ENCODE measurements around the gene GPX4.

The GPX4 gene

GRCh38 chr19:1082928-1083816 is 20.6 kb upstream of the GPX4 start:
- H3K9me3 ChIP-seq, result no peaks in the 10 kb centered on the region
- no peak for DNase-seq
- peaks cover 4% of the 10 kb centered on the region; the same call in 1 of the 2 replicates for H3K4me1 ChIP-seq
- H3K4me3 ChIP-seq (ENCODE audit: low read depth, low read length), result peak overlapping the region; percentile 27; the same call in 1 of the 2 replicates
- TF ChIP-seq CTCF (IDR thresholded peaks at IDR 0.05; ENCODE audit: low read depth, low read length), result no peak
- H3K36me3 ChIP-seq, result peaks cover under 1% of the 10 kb centered on the region
- H3K27me3 ChIP-seq, result peaks cover 17% of the 10 kb centered on the region

- peaks cover 17% of the 10 kb centered on the region for H3K27me3 ChIP-seq
- TF ChIP-seq CTCF (IDR thresholded peaks at IDR 0.05; ENCODE audit: low read depth, low read length), result no peak
- peak; percentile 8 for DNase-seq
Measured at GRCh38 chr19:1084024-1084868, 19.5 kb upstream of the GPX4 start.

DNA sequence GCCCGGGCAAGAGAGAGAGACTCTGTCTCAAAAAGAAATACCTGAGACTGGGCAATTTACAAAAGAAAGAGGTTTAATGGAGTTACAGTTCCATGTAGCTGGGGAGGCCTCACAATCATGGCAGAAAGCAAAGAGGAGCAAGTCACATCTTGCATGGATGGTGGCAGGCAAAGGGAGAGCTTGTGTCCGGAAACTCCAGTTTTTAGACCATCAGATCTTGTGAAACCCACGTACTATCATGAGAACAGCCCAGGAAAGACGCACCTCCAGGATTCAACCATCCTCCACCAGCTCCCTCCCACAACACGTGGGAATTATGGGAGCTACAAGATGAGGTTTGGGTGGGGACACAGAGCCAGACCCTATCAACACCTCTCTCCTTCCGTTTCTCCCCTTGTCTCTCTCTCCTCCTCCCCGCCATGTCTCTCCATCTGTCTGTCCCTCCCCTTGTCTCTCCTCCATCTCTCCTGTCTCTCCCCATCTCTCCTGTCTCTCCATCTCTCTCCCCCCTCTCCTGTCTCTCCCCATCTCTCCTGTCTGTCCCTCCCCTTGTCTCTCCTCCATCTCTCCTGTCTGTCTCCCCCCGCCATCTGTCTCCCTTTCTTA is 18.6 kb upstream of the GPX4 start:
- no peak for DNase-seq
- no peak for TF ChIP-seq CTCF (IDR thresholded peaks at IDR 0.05; ENCODE audit: low read depth, low read length)
- no peak overlapping the region for H3K4me3 ChIP-seq (ENCODE audit: low read depth, low read length)
- H3K4me1 ChIP-seq, result peaks cover 4% of the 10 kb centered on the region; the same call in 1 of the 2 replicates
- H3K27me3 ChIP-seq, result peaks cover 17% of the 10 kb centered on the region
- no peaks in the 10 kb centered on the region for H3K9me3 ChIP-seq
- H3K36me3 ChIP-seq, result peaks cover 16% of the 10 kb centered on the region

More at GRCh38 chr19:1084024-1084868, 19.5 kb upstream of the GPX4 start:
- peaks cover 11% of the 10 kb centered on the region for H3K36me3 ChIP-seq
- H3K4me3 ChIP-seq (ENCODE audit: low read depth, low read length), result no peak overlapping the region
- no peaks in the 10 kb centered on the region for H3K9me3 ChIP-seq
- H3K4me1 ChIP-seq, result peaks cover 4% of the 10 kb centered on the region; the same call in 1 of the 2 replicates

DNA sequence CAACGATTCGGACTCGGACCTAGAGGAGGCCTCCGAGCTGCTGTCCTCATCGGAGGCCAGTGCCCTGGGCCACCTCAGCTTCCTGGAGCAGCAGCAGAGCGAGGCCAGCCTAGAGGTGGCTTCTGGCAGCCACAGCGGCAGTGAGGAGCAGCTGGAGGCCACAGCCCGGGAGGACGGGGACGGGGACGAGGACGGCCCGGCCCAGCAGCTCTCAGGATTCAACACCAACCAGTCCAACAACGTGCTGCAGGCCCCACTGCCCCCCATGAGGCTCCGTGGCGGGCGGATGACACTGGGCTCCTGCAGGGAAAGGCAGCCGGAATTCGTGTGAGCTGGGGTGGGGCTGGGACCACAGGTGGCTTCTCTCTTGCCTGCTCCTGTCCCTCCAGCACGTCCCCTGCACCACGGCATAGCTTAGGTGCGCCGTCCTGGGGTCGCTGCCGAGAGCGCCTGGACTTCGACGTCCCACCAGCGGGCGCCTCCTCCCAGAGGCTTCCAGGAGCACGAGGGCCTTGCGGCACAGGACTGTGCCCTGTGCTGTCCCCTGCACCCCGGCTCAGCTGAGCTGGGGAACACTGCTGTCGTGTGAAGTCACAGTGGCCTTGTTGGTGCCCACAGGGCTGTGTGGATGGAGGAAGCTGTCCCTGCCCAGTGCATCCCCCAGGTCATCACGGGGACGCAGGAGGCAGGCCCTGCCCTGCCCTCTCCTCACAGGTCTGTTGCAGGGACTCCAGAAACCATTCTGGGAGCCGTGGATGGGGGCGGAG is 17.9 kb upstream of the GPX4 start:
- H3K4me3 ChIP-seq (ENCODE audit: low read depth, low read length), result no peak overlapping the region
- H3K9me3 ChIP-seq, result no peaks in the 10 kb centered on the region
- H3K36me3 ChIP-seq, result peaks cover 20% of the 10 kb centered on the region
- peaks cover 4% of the 10 kb centered on the region; the same call in 1 of the 2 replicates for H3K4me1 ChIP-seq
- H3K27me3 ChIP-seq, result peaks cover 17% of the 10 kb centered on the region
- no peak for TF ChIP-seq CTCF (IDR thresholded peaks at IDR 0.05; ENCODE audit: low read depth, low read length)
- DNase-seq, result no peak

DNA sequence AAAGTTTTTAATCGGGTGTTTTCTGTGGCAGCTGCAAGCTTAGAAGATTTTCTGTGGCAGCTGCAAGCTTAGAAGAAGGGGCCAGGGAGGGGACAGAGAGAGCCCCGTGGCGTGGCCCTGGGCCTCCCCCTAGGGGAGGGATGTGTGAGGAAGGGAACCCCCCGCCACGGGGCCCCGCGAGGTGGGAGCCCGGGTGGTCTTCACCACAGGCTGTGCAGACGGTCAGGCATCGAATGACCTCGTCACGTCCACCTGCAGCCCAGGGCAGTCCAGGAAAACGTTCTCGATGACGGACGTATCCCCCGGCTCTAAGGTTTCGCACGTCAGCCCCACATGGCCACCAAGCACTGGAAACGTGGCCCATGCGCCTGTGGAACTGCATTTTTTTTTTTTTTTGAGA is 17.2 kb upstream of the GPX4 start:
- H3K36me3 ChIP-seq, result peaks cover 26% of the 10 kb centered on the region
- no peak for TF ChIP-seq CTCF (IDR thresholded peaks at IDR 0.05; ENCODE audit: low read depth, low read length)
- no peak overlapping the region for H3K4me3 ChIP-seq (ENCODE audit: low read depth, low read length)
- no peaks in the 10 kb centered on the region for H3K9me3 ChIP-seq
- H3K27me3 ChIP-seq, result peaks cover 17% of the 10 kb centered on the region
- DNase-seq, result no peak
- peaks cover 4% of the 10 kb centered on the region; the same call in 1 of the 2 replicates for H3K4me1 ChIP-seq
